Breast epithelium (tissue), 3 donors: ENCODE measurements around the gene DIO1.

Source experiments
- CTCF ChIP-seq, 3 donors: fragments of 450-650 bp; IDR thresholded peaks; one replicate each; pipeline ENCODE4 v1.5.1; 2016 to 2017; ENCODE audit warnings: antibody characterized with exemption in 3 of 3, mild to moderate bottlenecking in 3 of 3, moderate library complexity in 3 of 3
- POLR2AphosphoS5 ChIP-seq, 3 donors: sonication (generic); formaldehyde crosslinking; IDR thresholded peaks; one replicate each; pipeline ENCODE4 v1.6.1; 2017; ENCODE audit warnings: antibody characterized with exemption in 3 of 3

GRCh38 chr1:53936430-53936829, 42.4 kb downstream of the DIO1 start:
- TF ChIP-seq CTCF (IDR thresholded peaks at IDR 0.05), result no peak
- TF ChIP-seq POLR2AphosphoS5 (IDR thresholded peaks at IDR 0.05), result no peak
